ENCODE data around the gene NOL6. TPM values are rescaled to one million over a fixed set of nuclear protein-coding genes. Genes with fewer than 3 reads are reported as not detected.
"Not testable (repeated sequence)": the region's sequence is repeated elsewhere in the genome, so short reads cannot be mapped to it uniquely, and the experiment has no call there.

NOL6 gene
- total RNA-seq, 1 experiment from 2014 or later, result 34.8 TPM

- no peak for DNase-seq (ENCODE audit: low read depth)
Observed at GRCh38 chr9:33472881-33473615, 676 bp downstream of the NOL6 start.

- no peak for DNase-seq (ENCODE audit: low read depth)
Observed at GRCh38 chr9:33472171-33472880, 1.4 kb downstream of the NOL6 start.

GRCh38 chr9:33471361-33471760 lies 2.4 kb downstream of the NOL6 start:
- no peak for DNase-seq (ENCODE audit: low read depth)

- no peak for DNase-seq (ENCODE audit: low read depth)
Observed at GRCh38 chr9:33469891-33470290, 3.8 kb downstream of the NOL6 start.

GRCh38 chr9:33468797-33469621 lies 4.7 kb downstream of the NOL6 start:
- DNase-seq (ENCODE audit: low read depth), result no peak

- DNase-seq (ENCODE audit: low read depth), result no peak
Observed at GRCh38 chr9:33468215-33468730, 5.5 kb downstream of the NOL6 start.

GRCh38 chr9:33467526-33467925 lies 6.2 kb downstream of the NOL6 start:
- no peak for DNase-seq (ENCODE audit: low read depth)

GRCh38 chr9:33466565-33467495 lies 6.9 kb downstream of the NOL6 start:
- DNase-seq (ENCODE audit: low read depth), result no peak

- DNase-seq (ENCODE audit: low read depth), result no peak
Observed at GRCh38 chr9:33465596-33466564, 7.8 kb downstream of the NOL6 start.

GRCh38 chr9:33465096-33465495 lies 8.6 kb downstream of the NOL6 start:
- no peak for DNase-seq (ENCODE audit: low read depth)

- DNase-seq (ENCODE audit: low read depth), result no peak
Observed at GRCh38 chr9:33464045-33464636, 9.6 kb downstream of the NOL6 start.

GRCh38 chr9:33463151-33463550 lies 10.6 kb downstream of the NOL6 start:
- no peak for DNase-seq (ENCODE audit: low read depth)

- no peak for DNase-seq (ENCODE audit: low read depth)
Observed at GRCh38 chr9:33461492-33461891, 12.2 kb downstream of the NOL6 start.

GRCh38 chr9:33460854-33461253 lies 12.9 kb downstream of the NOL6 start:
- no peak for DNase-seq (ENCODE audit: low read depth)

GRCh38 chr9:33459115-33459514 lies 14.6 kb downstream of the NOL6 start:
- DNase-seq (ENCODE audit: low read depth), result no peak

- DNase-seq (ENCODE audit: low read depth), result no peak
Observed at GRCh38 chr9:33458444-33458843, 15.3 kb downstream of the NOL6 start.

- DNase-seq (ENCODE audit: low read depth), result no peak
Observed at GRCh38 chr9:33455945-33456344, 17.8 kb downstream of the NOL6 start.

- not testable (repeated sequence) for DNase-seq (ENCODE audit: low read depth)
Observed at GRCh38 chr9:33455456-33455855, 18.3 kb downstream of the NOL6 start.

- not testable (repeated sequence) for DNase-seq (ENCODE audit: low read depth)
Observed at GRCh38 chr9:33454661-33455026, 19.1 kb downstream of the NOL6 start.
